Mammary epithelial cell (primary cell): Measurements from ENCODE around the gene MAP3K21.

Experiments
- EZH2 ChIP-seq: IDR thresholded peaks from 2 replicates; pipeline ENCODE4 v1.6.1; 2012; ENCODE audit warnings: low read length, inconsistent platforms, borderline replicate concordance
- TF ChIP-seq, protein P1 (sequence below), 2 donors: IDR thresholded peaks in 1 of 2; conservative IDR thresholded peaks in 1 of 2; 2 replicates each; pipeline ENCODE4 v1.5.1; 2011 to 2012; ENCODE audit warnings: inconsistent platforms in 2 of 2, low read length in 2 of 2, mild to moderate bottlenecking in 2 of 2, control low read depth in 1 of 2, low read depth in 1 of 2; ENCODE audit not compliant: insufficient read depth in 1 of 2; ENCODE audit errors: extremely low read depth in 1 of 2

DNA sequence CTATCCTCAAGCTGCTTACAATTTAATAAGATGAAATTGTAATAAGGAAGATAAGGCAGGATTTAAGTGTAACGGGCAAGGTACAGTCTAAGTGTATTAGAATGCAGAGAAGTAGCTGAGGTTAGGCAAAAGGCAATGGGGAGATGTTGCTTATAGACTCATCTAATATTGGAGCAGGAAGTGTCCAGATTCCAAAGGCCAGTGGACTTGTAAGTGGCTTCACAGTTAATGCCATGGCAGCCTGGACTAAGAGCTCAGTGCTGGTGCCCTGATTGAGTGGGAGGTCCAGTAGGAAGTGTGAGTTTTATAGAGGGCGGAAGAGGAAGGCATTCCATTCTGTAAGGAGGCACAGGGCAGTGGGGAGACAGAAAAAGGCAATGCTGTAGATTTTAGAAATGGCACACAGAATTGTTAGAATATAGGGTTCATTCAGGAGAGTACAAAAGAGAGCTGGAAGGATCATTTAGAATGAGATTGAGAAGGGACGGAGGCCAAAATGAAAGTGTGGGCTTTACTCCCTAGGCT lies 12.6 kb downstream of the MAP3K21 start:
- TF ChIP-seq, protein P1, sequence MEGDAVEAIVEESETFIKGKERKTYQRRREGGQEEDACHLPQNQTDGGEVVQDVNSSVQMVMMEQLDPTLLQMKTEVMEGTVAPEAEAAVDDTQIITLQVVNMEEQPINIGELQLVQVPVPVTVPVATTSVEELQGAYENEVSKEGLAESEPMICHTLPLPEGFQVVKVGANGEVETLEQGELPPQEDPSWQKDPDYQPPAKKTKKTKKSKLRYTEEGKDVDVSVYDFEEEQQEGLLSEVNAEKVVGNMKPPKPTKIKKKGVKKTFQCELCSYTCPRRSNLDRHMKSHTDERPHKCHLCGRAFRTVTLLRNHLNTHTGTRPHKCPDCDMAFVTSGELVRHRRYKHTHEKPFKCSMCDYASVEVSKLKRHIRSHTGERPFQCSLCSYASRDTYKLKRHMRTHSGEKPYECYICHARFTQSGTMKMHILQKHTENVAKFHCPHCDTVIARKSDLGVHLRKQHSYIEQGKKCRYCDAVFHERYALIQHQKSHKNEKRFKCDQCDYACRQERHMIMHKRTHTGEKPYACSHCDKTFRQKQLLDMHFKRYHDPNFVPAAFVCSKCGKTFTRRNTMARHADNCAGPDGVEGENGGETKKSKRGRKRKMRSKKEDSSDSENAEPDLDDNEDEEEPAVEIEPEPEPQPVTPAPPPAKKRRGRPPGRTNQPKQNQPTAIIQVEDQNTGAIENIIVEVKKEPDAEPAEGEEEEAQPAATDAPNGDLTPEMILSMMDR (conservative IDR thresholded peaks at IDR 0.05 in 1 of 2, IDR thresholded peaks at IDR 0.05 in 1 of 2; ENCODE audit: extremely low read depth in 1 of 2, insufficient read depth in 1 of 2, low read depth in 1 of 2, low read length in 2 of 2) = no peak
- TF ChIP-seq EZH2 = no peak
